Mesothelial cell of epicardium (in vitro differentiated cells): ENCODE results near the gene GNA12. TPM values are rescaled to one million over a fixed set of nuclear protein-coding genes. Genes with fewer than 3 reads are reported as not detected.
"Not testable (repeated sequence)": the region's sequence is repeated elsewhere in the genome, so short reads cannot be mapped to it uniquely, and the experiment has no call there.

ENCODE experiments used
- DNase-seq, 2 experiments: peaks; one replicate each; pipeline ENCODE4 v3.0.0; 2021; ENCODE audit warnings: low spot score in 2 of 2; ENCODE audit not compliant: unreplicated experiment in 2 of 2
- H3K27ac Mint-ChIP-seq: 2 replicates; pipeline ENCODE4 v1.8.0; 2021; ENCODE audit warnings: mixed read lengths
- H3K27me3 Mint-ChIP-seq: 2 replicates; pipeline ENCODE4 v1.8.0; 2021; ENCODE audit warnings: low read depth, mixed read lengths
- H3K36me3 Mint-ChIP-seq: 2 replicates; pipeline ENCODE4 v1.8.0; 2021; ENCODE audit warnings: mixed read lengths
- H3K4me1 Mint-ChIP-seq: 2 replicates; pipeline ENCODE4 v1.8.0; 2021; ENCODE audit warnings: mixed read lengths
- H3K4me3 Mint-ChIP-seq: 2 replicates; pipeline ENCODE4 v1.8.0; 2021; ENCODE audit warnings: mild to moderate bottlenecking, moderate library complexity, mixed read lengths
- H3K9me3 Mint-ChIP-seq: 2 replicates; pipeline ENCODE4 v1.8.0; 2021; ENCODE audit warnings: mixed read lengths
- CTCF ChIP-seq: fragments of 200-600 bp; sonication (generic); IDR thresholded peaks from one replicate; pipeline ENCODE4 v1.5.0; 2021; ENCODE audit warnings: antibody characterized with exemption; ENCODE audit not compliant: unreplicated experiment
- total RNA-seq: library from RNA; stranded (reverse); gene quantifications from 3 replicates; pipeline ENCODE4 v1.2.1, GENCODE V29; 2021

The GNA12 gene
- total RNA-seq, 1 donor from 2014 or later = 57.1 TPM

- peaks cover 11% of the 10 kb centered on the region for H3K9me3 Mint-ChIP-seq
- H3K27ac Mint-ChIP-seq = no peak overlapping the region
- no peak overlapping the region for H3K4me3 Mint-ChIP-seq
- DNase-seq = no peak
- H3K27me3 Mint-ChIP-seq = no peaks in the 10 kb centered on the region
- H3K4me1 Mint-ChIP-seq = peaks cover 42% of the 10 kb centered on the region
- peaks cover 24% of the 10 kb centered on the region for H3K36me3 Mint-ChIP-seq
- no peak for TF ChIP-seq CTCF
These were observed 88.6 kb downstream of the GNA12 start for GRCh38 chr7:2755531-2755930.

- Mint-ChIP-seq H3K9me3 (peaks cover 13% of the 10 kb centered on the region), H3K27ac (no peak overlapping the region), H3K36me3 (peaks cover 26% of the 10 kb centered on the region), H3K4me1 (peaks cover 36% of the 10 kb centered on the region), H3K4me3 (no peak overlapping the region), H3K27me3 (no peaks in the 10 kb centered on the region)
- no peak for DNase-seq
- no peak for TF ChIP-seq CTCF
These were observed 89.2 kb downstream of the GNA12 start for GRCh38 chr7:2754912-2755311.

GRCh38 chr7:2754086-2754485 lies 90.0 kb downstream of the GNA12 start:
- Mint-ChIP-seq H3K9me3 (peaks cover 17% of the 10 kb centered on the region), H3K4me3 (no peak overlapping the region), H3K27ac (no peak overlapping the region), H3K27me3 (no peaks in the 10 kb centered on the region), H3K4me1 (peaks cover 27% of the 10 kb centered on the region), H3K36me3 (peaks cover 32% of the 10 kb centered on the region)
- DNase-seq = no peak
- no peak for TF ChIP-seq CTCF

- Mint-ChIP-seq H3K27ac (no peak overlapping the region), H3K27me3 (no peaks in the 10 kb centered on the region), H3K9me3 (peaks cover 17% of the 10 kb centered on the region), H3K4me1 (peaks cover 22% of the 10 kb centered on the region), H3K4me3 (no peak overlapping the region), H3K36me3 (peaks cover 32% of the 10 kb centered on the region)
- no peak for DNase-seq
- no peak for TF ChIP-seq CTCF
These were observed 91.0 kb downstream of the GNA12 start for GRCh38 chr7:2753148-2753547.

GRCh38 chr7:2751086-2751485 lies 93.0 kb downstream of the GNA12 start:
- Mint-ChIP-seq H3K9me3 (peaks cover 26% of the 10 kb centered on the region), H3K4me1 (peaks cover 10% of the 10 kb centered on the region), H3K27ac (no peak overlapping the region), H3K36me3 (peaks cover 32% of the 10 kb centered on the region), H3K4me3 (no peak overlapping the region), H3K27me3 (no peaks in the 10 kb centered on the region)
- DNase-seq = no peak
- no peak for TF ChIP-seq CTCF

GRCh38 chr7:2750004-2750407 lies 94.1 kb downstream of the GNA12 start:
- H3K27ac Mint-ChIP-seq = no peak overlapping the region
- H3K27me3 Mint-ChIP-seq = no peaks in the 10 kb centered on the region
- TF ChIP-seq CTCF = no peak
- peaks cover 10% of the 10 kb centered on the region for H3K4me1 Mint-ChIP-seq
- no peak for DNase-seq
- no peak overlapping the region for H3K4me3 Mint-ChIP-seq
- peaks cover 19% of the 10 kb centered on the region for H3K9me3 Mint-ChIP-seq
- H3K36me3 Mint-ChIP-seq = peaks cover 25% of the 10 kb centered on the region

- Mint-ChIP-seq H3K4me1 (peaks cover 10% of the 10 kb centered on the region), H3K9me3 (peaks cover 24% of the 10 kb centered on the region), H3K36me3 (peaks cover 27% of the 10 kb centered on the region)
- not testable (repeated sequence) for H3K4me3 Mint-ChIP-seq, DNase-seq, H3K27me3 Mint-ChIP-seq, H3K27ac Mint-ChIP-seq
These were observed 95.4 kb downstream of the GNA12 start for GRCh38 chr7:2748684-2749083.

GRCh38 chr7:2743523-2744185 lies 100.5 kb downstream of the GNA12 start:
- H3K27ac Mint-ChIP-seq, DNase-seq, H3K27me3 Mint-ChIP-seq, H3K4me3 Mint-ChIP-seq, H3K4me1 Mint-ChIP-seq: not testable (repeated sequence)
- Mint-ChIP-seq H3K36me3 (peaks cover 40% of the 10 kb centered on the region), H3K9me3 (peaks cover 26% of the 10 kb centered on the region)
